HUES6 (cell line): ENCODE data around the gene TOMM7.
"Not testable (repeated sequence)": the region's sequence is repeated elsewhere in the genome, so short reads cannot be mapped to it uniquely, and the experiment has no call there.

Source experiments
- H3K27ac ChIP-seq: 2 replicates; pipeline ENCODE4 v1.7.0; 2013; ENCODE audit warnings: low read depth, mild to moderate bottlenecking, low read length, inconsistent platforms
- H3K27me3 ChIP-seq: 2 replicates; pipeline ENCODE4 v1.6.1; 2013; ENCODE audit warnings: low read length; ENCODE audit not compliant: control insufficient read depth, insufficient read depth
- H3K36me3 ChIP-seq: 2 replicates; pipeline ENCODE4 v1.6.1; 2013; ENCODE audit warnings: low read length; ENCODE audit not compliant: control insufficient read depth, insufficient read depth
- H3K4me1 ChIP-seq: 2 replicates; pipeline ENCODE4 v1.6.1; 2013; ENCODE audit warnings: low read length; ENCODE audit not compliant: control insufficient read depth, insufficient read depth
- H3K4me3 ChIP-seq: 2 replicates; pipeline ENCODE4 v1.5.1; 2013; ENCODE audit warnings: low read depth, low read length
- H3K9ac ChIP-seq: one replicate; pipeline ENCODE4 v1.6.1; 2013; ENCODE audit warnings: mild to moderate bottlenecking, low read length
- H3K9me3 ChIP-seq: 2 replicates; pipeline ENCODE4 v1.6.1; 2013; ENCODE audit warnings: low read depth, low read length; ENCODE audit not compliant: control insufficient read depth, insufficient read depth

The TOMM7 gene

DNA sequence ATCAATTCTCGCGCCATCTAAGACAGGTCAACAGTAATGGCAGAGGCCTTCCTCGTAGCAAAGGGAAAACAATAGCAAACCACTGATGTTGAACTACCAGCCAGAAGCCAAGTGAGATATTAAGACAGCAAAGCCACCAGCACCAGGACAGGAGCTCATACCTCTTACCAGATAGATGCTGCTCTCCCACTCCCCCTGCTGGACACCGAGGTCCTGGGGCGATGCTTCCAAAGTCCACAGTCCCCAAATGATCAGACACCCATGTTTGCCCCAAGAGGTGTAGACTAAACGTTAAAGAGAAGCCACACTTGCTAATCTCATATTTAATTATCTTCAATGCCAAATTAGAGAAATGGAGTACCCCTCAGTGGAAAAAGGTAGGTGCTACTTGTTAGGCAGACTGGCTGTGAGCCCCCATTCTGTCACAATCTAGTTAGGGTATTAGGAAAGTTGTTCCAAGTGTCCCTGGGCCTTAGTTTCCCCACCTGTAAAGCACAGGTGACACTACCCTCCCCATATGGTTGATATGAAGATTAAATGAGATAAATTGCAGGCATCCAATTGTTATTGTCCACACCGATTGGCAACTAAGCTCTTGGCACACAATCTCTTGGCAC lies 39.9 kb downstream of the TOMM7 start:
- Histone ChIP-seq H3K4me3 (no peak overlapping the region), H3K4me1 (peaks cover 4% of the 10 kb centered on the region; the same call in 1 of the 2 replicates), H3K27me3 (no peaks in the 10 kb centered on the region), H3K27ac (no peak overlapping the region), H3K9me3 (no peaks in the 10 kb centered on the region), H3K9ac (no peak overlapping the region), H3K36me3 (no peaks in the 10 kb centered on the region)

DNA sequence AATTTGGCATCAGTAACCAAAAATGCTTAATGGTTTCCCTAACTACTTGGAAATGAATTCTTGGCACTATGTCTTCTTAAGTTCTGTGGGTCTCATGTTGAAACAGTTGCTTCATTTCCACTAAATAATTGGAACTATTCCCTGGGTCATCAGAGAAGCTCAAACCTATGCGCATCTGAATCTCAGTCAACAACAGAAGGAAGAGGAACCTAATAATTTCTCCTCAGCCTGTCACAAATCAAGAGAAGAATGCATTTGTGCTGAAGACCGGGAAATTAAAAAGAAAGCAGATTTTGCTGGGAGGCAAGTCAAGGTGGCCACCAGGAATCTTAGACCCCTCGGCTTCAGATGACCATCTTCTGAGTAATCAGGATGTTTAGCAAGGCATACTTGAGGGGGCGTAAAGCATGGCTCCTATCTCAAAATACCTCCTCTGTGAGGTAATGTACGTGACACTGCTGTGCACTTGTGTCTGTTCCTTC lies 41.4 kb downstream of the TOMM7 start:
- Histone ChIP-seq H3K27ac (no peak overlapping the region), H3K27me3 (no peaks in the 10 kb centered on the region), H3K4me1 (peaks cover 4% of the 10 kb centered on the region; the same call in 1 of the 2 replicates), H3K4me3 (no peak overlapping the region), H3K9me3 (no peaks in the 10 kb centered on the region), H3K9ac (no peak overlapping the region), H3K36me3 (no peaks in the 10 kb centered on the region)

DNA sequence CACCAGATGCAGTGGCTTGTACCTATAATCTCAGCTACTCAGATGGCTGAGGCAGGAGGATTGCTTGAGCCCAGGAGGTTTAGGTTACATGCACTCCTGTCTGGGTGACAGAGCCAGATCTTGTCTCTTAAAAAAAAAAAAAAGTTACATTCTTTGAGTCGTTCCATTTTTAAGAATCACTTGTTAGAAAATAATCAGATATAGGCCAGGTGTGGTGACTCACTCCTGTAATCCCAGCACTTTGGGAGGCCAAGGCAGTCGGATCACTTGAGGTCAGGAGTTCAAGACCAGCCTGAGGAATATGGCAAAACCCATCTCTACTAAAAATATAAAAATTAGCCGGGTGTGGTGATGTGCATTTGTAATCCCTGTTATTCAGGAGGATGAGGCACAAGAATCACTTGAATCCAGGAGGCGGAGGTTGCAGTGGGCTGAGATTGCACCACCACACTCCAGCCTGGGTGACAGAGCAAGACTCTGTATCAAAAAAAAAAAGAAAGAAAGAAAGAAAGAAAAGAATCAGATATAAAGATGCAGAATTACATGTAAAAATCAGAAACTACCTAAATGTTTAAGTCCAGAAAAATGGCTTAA lies 42.8 kb downstream of the TOMM7 start:
- not testable (repeated sequence) for H3K4me1 ChIP-seq, H3K9ac ChIP-seq, H3K27ac ChIP-seq, H3K4me3 ChIP-seq, H3K9me3 ChIP-seq, H3K36me3 ChIP-seq, H3K27me3 ChIP-seq

DNA sequence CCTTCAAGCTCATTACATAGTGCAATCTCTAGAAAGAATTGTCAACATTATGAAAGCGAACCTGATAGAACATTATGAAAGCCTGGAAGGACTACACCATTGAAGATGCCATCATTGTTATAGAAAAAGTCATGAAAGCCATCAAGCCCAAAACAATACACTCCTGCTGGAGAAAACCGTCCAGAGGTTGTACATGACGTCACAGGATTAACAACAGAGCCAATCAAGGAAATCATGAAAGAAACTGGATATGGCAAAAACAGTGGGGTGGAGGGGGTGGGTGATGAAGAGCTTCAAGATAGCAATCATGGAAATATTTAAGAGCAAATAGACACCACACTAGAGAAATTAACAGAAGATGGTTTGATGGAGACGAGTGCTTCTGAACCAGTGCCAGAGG lies 45.7 kb downstream of the TOMM7 start:
- Histone ChIP-seq H3K9ac (no peak overlapping the region), H3K27ac (no peak overlapping the region), H3K9me3 (no peaks in the 10 kb centered on the region), H3K4me3 (no peak overlapping the region), H3K27me3 (no peaks in the 10 kb centered on the region), H3K4me1 (peaks cover 4% of the 10 kb centered on the region; the same call in 1 of the 2 replicates), H3K36me3 (no peaks in the 10 kb centered on the region)

DNA sequence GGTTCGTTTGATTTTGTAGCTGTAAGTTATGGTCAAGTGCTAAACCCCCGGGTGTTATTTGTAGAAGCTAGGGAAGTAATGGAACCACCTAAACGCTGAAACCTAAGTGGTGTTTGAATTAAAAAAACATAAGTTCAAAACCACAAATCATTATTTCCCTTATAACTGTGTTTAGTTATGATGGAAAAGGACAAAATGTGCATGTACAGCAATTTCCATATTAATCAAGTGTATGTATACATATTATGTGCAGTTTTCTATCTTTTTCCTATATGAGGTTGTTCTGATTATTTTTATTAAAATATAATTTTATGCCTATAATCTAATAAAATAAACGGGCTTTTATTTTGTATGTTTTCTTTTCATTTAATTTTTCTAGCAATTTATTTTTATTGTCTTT lies 49.8 kb downstream of the TOMM7 start:
- Histone ChIP-seq H3K36me3 (no peaks in the 10 kb centered on the region), H3K9ac (no peak overlapping the region), H3K27ac (no peak overlapping the region), H3K9me3 (peaks cover 6% of the 10 kb centered on the region; the same call in 1 of the 2 replicates), H3K4me3 (no peak overlapping the region), H3K27me3 (no peaks in the 10 kb centered on the region), H3K4me1 (no peaks in the 10 kb centered on the region)

DNA sequence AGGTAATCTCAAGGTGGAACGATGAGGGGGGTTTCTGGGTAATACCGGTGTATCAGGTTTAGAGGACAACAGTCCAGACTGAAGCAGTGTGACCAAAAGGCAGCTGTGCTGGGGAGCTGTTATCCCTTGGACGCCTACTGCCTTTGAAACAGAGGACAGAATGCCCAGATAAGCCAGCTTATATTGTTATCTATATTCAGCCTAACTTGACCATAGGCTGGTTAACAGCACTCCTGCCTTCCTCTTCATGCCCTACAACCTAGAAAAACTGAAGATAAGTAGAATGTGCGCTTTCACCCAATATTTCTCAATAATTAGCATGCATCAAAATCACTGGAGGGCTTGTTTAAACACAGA lies 50.8 kb downstream of the TOMM7 start:
- Histone ChIP-seq H3K27me3 (no peaks in the 10 kb centered on the region), H3K9ac (no peak overlapping the region), H3K4me1 (no peaks in the 10 kb centered on the region), H3K4me3 (no peak overlapping the region), H3K9me3 (peaks cover 6% of the 10 kb centered on the region; the same call in 1 of the 2 replicates), H3K27ac (no peak overlapping the region), H3K36me3 (no peaks in the 10 kb centered on the region)

DNA sequence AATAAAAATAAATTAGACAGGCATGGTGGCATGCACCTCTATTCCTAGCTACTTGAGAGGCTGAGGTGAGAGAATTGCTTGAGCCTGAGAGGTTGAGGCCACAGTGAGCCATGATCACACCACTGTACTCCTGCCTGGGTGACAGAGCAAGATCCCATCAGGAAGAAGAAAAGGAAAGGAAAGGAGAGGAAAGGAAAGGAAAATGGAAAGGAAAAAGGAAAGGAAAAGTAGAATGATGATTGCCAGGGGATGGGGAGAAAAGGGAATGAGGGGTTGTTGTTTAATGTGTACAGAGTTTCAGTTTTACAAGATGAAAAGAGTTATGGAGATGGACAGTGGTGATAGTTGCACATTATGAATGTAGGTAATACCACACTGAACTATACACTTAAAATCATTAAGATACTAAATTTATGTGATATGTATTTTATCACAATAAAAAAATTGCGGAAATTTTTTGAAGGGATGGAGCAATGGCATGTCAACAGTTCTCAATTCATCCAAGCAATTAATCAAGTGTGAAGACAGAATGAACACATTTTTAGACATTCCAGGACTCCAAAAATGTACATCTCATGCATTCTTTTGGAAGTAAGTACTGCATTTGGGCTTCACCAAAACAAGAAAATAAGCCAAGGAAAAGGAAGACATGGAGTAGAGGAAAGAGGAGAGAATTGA lies 51.3 kb downstream of the TOMM7 start:
- H3K27ac ChIP-seq = no peak overlapping the region
- no peaks in the 10 kb centered on the region for H3K27me3 ChIP-seq
- no peaks in the 10 kb centered on the region for H3K36me3 ChIP-seq
- H3K9me3 ChIP-seq = peaks cover 6% of the 10 kb centered on the region; the same call in 1 of the 2 replicates
- no peak overlapping the region for H3K9ac ChIP-seq
- no peak overlapping the region for H3K4me3 ChIP-seq
- no peaks in the 10 kb centered on the region for H3K4me1 ChIP-seq

DNA sequence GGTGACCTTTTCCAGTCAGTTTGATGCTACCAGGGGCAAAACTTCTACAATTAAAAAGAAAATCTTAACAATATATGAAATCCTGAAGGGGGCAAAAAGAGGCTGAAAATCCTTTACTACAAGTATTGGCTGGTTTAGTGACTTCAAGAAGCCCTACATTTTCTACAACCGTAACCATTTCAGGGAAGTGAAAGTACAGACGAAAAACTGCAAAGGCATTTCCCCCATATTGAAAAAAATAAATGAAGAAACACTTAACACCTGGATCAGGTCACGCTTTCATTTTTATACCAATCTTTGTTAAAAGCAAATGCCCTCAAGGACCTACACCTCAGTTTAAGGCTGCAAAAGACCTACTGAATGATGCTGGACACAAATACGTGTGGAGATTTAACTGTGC lies 57.0 kb downstream of the TOMM7 start:
- Histone ChIP-seq H3K27me3 (no peaks in the 10 kb centered on the region), H3K9me3 (peaks cover 16% of the 10 kb centered on the region), H3K27ac (no peak overlapping the region), H3K36me3 (no peaks in the 10 kb centered on the region), H3K9ac (no peak overlapping the region), H3K4me1 (no peaks in the 10 kb centered on the region), H3K4me3 (no peak overlapping the region)
